ENCODE measurements around the gene BLMH.

- TF ChIP-seq CTCF (conservative IDR thresholded peaks at IDR 0.05; ENCODE audit: low read depth, low read length) (no peak), EZH2 (IDR thresholded peaks at IDR 0.05; ENCODE audit: borderline replicate concordance, low read depth, low read length, poor library complexity, severe bottlenecking) (no peak)
Observed at GRCh38 chr17:30300818-30301217, 9.1 kb upstream of the BLMH start.

Measured in A673 (cell line).